HG03575 (cell line): ENCODE results near the gene FPR3.

ENCODE experiments used
- ATAC-seq: cut with Tn5 transposase; IDR thresholded peaks from one replicate; pipeline ENCODE4 v1.9.1; 2021; ENCODE audit not compliant: unreplicated experiment, insufficient number of reproducible peaks, low FRiP score; ENCODE audit errors: extremely low read depth

Gene FPR3

GRCh38 chr19:51837145-51837544 lies 42.2 kb downstream of the FPR3 start:
- ATAC-seq = no peak

GRCh38 chr19:51861870-51862622 lies 67.1 kb downstream of the FPR3 start:
- ATAC-seq = no peak

- ATAC-seq = no peak
Measured at GRCh38 chr19:51873097-51873496, 78.1 kb downstream of the FPR3 start.
